Thymus (tissue), 11 donors: Measurements from ENCODE around the gene CDC42. TPM values are rescaled to one million over a fixed set of nuclear protein-coding genes. Genes with fewer than 3 reads are reported as not detected.
A peak's percentile ranks its signal among the peaks of the same experiment; 100 is the strongest.
"Not testable (repeated sequence)": the region's sequence is repeated elsewhere in the genome, so short reads cannot be mapped to it uniquely, and the experiment has no call there.

ENCODE experiments used
- DNase-seq, 9 donors: peaks; one replicate each; pipeline ENCODE4 v3.0.0-alpha.2; 2013; ENCODE audit warnings: low spot score in 9 of 9, low read depth in 6 of 9, missing footprints in 1 of 9
- H3K27ac ChIP-seq, 2 donors: one replicate each; pipeline ENCODE4 v1.5.1; 2013; ENCODE audit warnings: control low read depth in 1 of 2, low read depth in 1 of 2, low read length in 1 of 2, mild to moderate bottlenecking in 1 of 2, moderate library complexity in 1 of 2
- H3K27me3 ChIP-seq, 2 donors: one replicate each; pipeline ENCODE4 v1.5.1; 2013; ENCODE audit warnings: low read length in 1 of 2; ENCODE audit not compliant: control insufficient read depth in 2 of 2, insufficient read depth in 1 of 2
- H3K36me3 ChIP-seq, 2 donors: one replicate each; pipeline ENCODE4 v1.5.1; 2013; ENCODE audit warnings: low read length in 1 of 2, mild to moderate bottlenecking in 1 of 2, moderate library complexity in 1 of 2; ENCODE audit not compliant: control insufficient read depth in 2 of 2, insufficient read depth in 2 of 2
- H3K4me1 ChIP-seq, 2 donors: one replicate each; pipeline ENCODE4 v1.5.1; 2013; ENCODE audit warnings: low read length in 2 of 2; ENCODE audit not compliant: control insufficient read depth in 2 of 2, insufficient read depth in 2 of 2
- H3K4me3 ChIP-seq, 2 donors: one replicate each; pipeline ENCODE4 v1.5.1; 2013; ENCODE audit warnings: low read length in 2 of 2, control low read depth in 1 of 2, mild to moderate bottlenecking in 1 of 2
- H3K9me3 ChIP-seq, 2 donors: one replicate each; pipeline ENCODE4 v1.5.1; 2013; ENCODE audit warnings: low read length in 1 of 2, mild to moderate bottlenecking in 1 of 2; ENCODE audit not compliant: control insufficient read depth in 2 of 2, insufficient read depth in 1 of 2
- WGBS: extraction: QIAGEN DNeasy Blood & Tissue Kit; methylation state at CpG from one replicate; pipeline ENCODE4 v1.1.7; 2013; 5-methylcytosine and 5-hydroxymethylcytosine counted together
- polyA plus RNA-seq: library from polyadenylated mRNA; stranded (reverse); fragments of 200-250 nt; gene quantifications from one replicate; pipeline ENCODE4 v1.2.3, GENCODE V29; 2013
- total RNA-seq: library from RNA; stranded (reverse); fragments of 120-200 nt; gene quantifications from one replicate; pipeline ENCODE4 v1.2.4, GENCODE V29; 2013
- donor health status: healthy.

The CDC42 gene
- total and polyA plus RNA-seq, 2 donors = 227 to 333 TPM

GRCh38 chr1:22031214-22031962, 21.1 kb upstream of the CDC42 start:
- peaks cover 0 to 16% of the 10 kb centered on the region in 2 donors for H3K4me1 ChIP-seq
- H3K9me3 ChIP-seq = no peaks in the 10 kb centered on the region
- H3K4me3 ChIP-seq = no peak overlapping the region
- H3K27me3 ChIP-seq = no peaks in the 10 kb centered on the region
- peak in 3 of 9 donors; percentile 23 to 68 (median 48) for DNase-seq
- H3K27ac ChIP-seq = peak overlapping the region; percentile 60 to 78
- peaks cover 3% of the 10 kb centered on the region in 2 donors for H3K36me3 ChIP-seq
- 57% methylated on average over 8 of the region's 8 CpGs for WGBS

GRCh38 chr1:22034834-22035233, 17.7 kb upstream of the CDC42 start:
- H3K4me1 ChIP-seq = peaks cover 5 to 28% of the 10 kb centered on the region in 2 donors
- 79% methylated on average over 5 of the region's 5 CpGs for WGBS

GRCh38 chr1:22037520-22037919, 15.0 kb upstream of the CDC42 start:
- peaks cover 12 to 40% of the 10 kb centered on the region in 2 donors for H3K4me1 ChIP-seq
- H3K27me3 ChIP-seq = no peaks in the 10 kb centered on the region
- DNase-seq = no peak
- peak overlapping the region in 1 of 2 donors; percentile 36 for H3K27ac ChIP-seq
- H3K36me3 ChIP-seq = no peaks in the 10 kb centered on the region
- H3K4me3 ChIP-seq = no peak overlapping the region
- H3K9me3 ChIP-seq = no peaks in the 10 kb centered on the region
- WGBS = 93% methylated on average over 7 of the region's 7 CpGs

More at GRCh38 chr1:22034834-22035233, 17.7 kb upstream of the CDC42 start:
- not testable (repeated sequence) for H3K4me3 ChIP-seq, H3K27me3 ChIP-seq, DNase-seq, H3K9me3 ChIP-seq, H3K27ac ChIP-seq, H3K36me3 ChIP-seq

GRCh38 chr1:22038036-22038435, 14.5 kb upstream of the CDC42 start:
- Histone ChIP-seq H3K9me3 (no peaks in the 10 kb centered on the region), H3K4me3 (no peak overlapping the region), H3K27me3 (no peaks in the 10 kb centered on the region), H3K27ac (peak overlapping the region in 1 of 2 donors; percentile 36), H3K36me3 (no peaks in the 10 kb centered on the region), H3K4me1 (peaks cover 12 to 45% of the 10 kb centered on the region in 2 donors)
- 92% methylated on average over 5 of the region's 5 CpGs for WGBS
- no peak for DNase-seq

GRCh38 chr1:22039594-22040285, 12.8 kb upstream of the CDC42 start:
- Histone ChIP-seq H3K27me3 (no peaks in the 10 kb centered on the region), H3K36me3 (no peaks in the 10 kb centered on the region), H3K27ac (peak overlapping the region; percentile 88 to 93), H3K4me3 (peak overlapping the region in 1 of 2 donors; percentile 19), H3K4me1 (peaks cover 12 to 55% of the 10 kb centered on the region in 2 donors), H3K9me3 (no peaks in the 10 kb centered on the region)
- 20% methylated on average over 6 of the region's 6 CpGs for WGBS
- DNase-seq = peak in 8 of 9 donors; percentile 64 to 95 (median 84)

- DNase-seq = no peak
- no peaks in the 10 kb centered on the region for H3K27me3 ChIP-seq
- peak overlapping the region; percentile 88 to 93 for H3K27ac ChIP-seq
- WGBS = 97% methylated on average over 5 of the region's 5 CpGs
- no peaks in the 10 kb centered on the region for H3K9me3 ChIP-seq
- H3K36me3 ChIP-seq = no peaks in the 10 kb centered on the region
- no peak overlapping the region for H3K4me3 ChIP-seq
- H3K4me1 ChIP-seq = peaks cover 12 to 58% of the 10 kb centered on the region in 2 donors
Observed at GRCh38 chr1:22040286-22040623, 12.3 kb upstream of the CDC42 start.

GRCh38 chr1:22041505-22041904, 11.0 kb upstream of the CDC42 start:
- H3K9me3 ChIP-seq = no peaks in the 10 kb centered on the region
- no peaks in the 10 kb centered on the region for H3K36me3 ChIP-seq
- no peak for DNase-seq
- H3K4me3 ChIP-seq = no peak overlapping the region
- no peak overlapping the region for H3K27ac ChIP-seq
- H3K27me3 ChIP-seq = no peaks in the 10 kb centered on the region
- 96% methylated on average over 1 of the region's 1 CpG for WGBS
- peaks cover 12 to 58% of the 10 kb centered on the region in 2 donors for H3K4me1 ChIP-seq

GRCh38 chr1:22043198-22043769, 9.2 kb upstream of the CDC42 start:
- no peaks in the 10 kb centered on the region for H3K9me3 ChIP-seq
- H3K27me3 ChIP-seq = no peaks in the 10 kb centered on the region
- H3K4me3 ChIP-seq = no peak overlapping the region
- WGBS = 90% methylated on average over 3 of the region's 3 CpGs
- no peaks in the 10 kb centered on the region for H3K36me3 ChIP-seq
- peak in 1 of 9 donors; percentile 45 for DNase-seq
- H3K4me1 ChIP-seq = peaks cover 12 to 53% of the 10 kb centered on the region in 2 donors
- H3K27ac ChIP-seq = no peak overlapping the region
